CD4-positive, alpha-beta T cell treated with Interleukin-21 for 1 hour (primary cell): ENCODE results near the gene ARL6IP5.

Experiments used
- DNase-seq: peaks from one replicate; pipeline ENCODE4 v3.0.0-alpha.2; 2020

The ARL6IP5 gene

GRCh38 chr3:69118555-69118954 lies 33.8 kb downstream of the ARL6IP5 start:
- DNase-seq, result no peak

DNA sequence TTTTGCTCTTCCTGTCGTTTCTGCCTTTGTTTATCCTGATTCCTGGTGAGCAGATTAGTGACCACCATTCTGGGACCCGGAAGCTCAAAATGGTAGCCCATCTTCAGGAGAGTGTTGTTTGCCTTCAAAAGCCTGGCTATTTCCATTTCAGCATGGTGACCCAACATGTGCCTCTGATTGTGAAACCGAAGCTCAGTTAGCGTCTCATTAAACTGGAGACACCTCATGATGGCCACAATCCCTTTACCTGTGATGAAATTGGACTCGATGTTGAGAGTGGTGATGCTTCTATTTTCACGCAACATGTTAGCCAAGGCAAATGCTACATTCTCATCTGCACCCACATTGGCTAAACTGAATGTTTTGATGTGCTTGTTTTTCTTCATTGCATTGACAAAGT lies 34.4 kb downstream of the ARL6IP5 start:
- no peak for DNase-seq

DNA sequence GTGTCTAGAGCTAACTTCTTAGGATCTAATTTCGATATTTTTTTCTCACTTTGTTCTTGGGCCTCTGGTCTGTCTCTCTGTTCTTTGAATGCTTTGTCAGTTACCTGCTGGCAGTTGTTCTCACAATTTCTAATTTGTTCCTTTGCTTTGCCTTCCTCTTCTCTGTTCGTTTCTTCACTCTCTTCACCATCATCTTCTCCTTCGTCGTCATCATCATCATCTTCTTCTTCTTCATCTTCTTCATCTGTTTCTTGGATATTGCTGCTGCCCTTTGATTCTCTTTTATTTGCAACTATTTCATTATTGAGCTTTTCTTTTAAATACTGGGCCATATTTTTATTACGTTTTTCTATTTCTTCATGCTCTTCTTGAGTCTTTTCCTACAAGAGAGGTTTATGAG lies 34.9 kb downstream of the ARL6IP5 start:
- DNase-seq, result no peak

- peak; percentile 86 for DNase-seq
These were observed 36.2 kb downstream of the ARL6IP5 start for GRCh38 chr3:69120879-69121464.

DNA sequence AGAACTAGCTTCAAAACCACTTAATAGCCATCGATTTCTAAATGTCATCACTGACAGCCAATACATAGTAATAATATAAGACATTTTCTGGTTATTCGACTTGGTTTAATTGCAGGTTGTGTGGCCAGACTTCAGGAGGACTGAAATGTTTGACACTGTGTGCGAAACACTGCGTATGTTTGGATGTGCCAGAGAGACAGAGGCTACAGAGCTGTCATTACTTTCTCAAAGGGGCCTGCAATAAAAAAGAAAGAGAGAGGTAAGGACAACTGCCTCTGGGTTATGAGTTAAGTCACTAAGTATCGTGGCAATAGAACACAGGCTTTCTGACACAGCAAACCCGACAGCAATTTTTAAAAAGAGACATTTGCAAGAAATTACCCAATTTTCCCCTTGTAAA lies 36.8 kb downstream of the ARL6IP5 start:
- no peak for DNase-seq

DNA sequence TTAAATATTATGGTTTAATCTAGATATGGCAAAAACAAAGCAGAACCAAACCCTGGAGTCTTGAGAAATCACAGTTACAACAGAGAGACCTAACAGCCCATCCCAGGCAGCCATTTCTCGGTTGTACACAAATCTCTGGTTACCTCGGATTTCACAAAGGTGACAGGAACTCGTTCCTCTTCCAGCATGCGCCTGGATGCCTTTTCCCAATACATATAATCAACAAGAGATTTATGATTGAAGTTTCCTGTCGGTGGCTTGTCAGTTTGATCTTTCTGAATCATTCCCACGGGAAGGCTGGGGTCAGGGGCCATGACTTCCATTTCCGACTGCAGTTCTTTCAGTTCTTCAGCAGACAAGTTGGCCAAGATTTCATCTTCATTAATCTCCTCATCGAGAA lies 37.2 kb downstream of the ARL6IP5 start:
- DNase-seq, result no peak

GRCh38 chr3:69122403-69122802 lies 37.7 kb downstream of the ARL6IP5 start, which contains the start of gene LMOD3:
LMOD3 (minus strand) TSS chr3:69122595; CDS start chr3:69122386, 209 bp downstream.
- no peak for DNase-seq

DNA sequence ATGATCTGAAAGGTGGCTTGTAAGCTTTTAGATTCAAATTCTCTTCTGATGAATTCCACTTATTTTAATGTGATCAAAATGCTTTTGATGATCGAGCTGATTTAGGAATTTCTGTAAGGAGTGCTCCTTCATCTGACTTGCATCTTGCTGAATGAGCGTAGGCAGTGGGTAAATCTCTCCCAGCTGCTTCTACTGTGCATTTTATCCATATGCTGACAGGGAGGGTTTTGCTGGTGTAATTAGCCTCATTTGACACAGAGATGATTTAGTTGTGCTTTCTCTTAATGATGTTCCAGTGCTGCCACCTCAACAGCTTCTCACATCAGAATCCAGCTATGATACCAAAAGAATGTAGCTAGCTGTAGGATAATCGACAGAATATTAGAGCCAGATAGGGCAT lies 41.5 kb downstream of the ARL6IP5 start:
- DNase-seq, result no peak

DNA sequence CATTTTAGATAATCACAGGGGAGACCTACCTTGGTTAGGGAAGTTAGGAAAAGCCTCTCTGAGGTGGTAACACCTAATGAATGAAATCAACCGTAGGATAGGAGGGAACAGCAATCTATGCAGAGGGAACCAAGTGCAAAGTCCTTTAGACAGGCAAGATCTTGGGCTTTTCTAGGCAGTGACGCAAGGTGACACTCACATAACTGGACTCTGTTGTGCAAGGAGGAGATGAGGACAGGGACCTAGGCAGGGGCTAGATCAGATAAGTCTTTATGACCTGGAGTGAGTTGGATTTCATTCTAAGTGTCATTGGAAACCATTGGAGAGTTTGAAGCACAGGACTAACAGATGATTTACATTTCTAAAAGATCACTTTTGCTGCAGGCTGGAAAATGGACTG lies 42.3 kb downstream of the ARL6IP5 start:
- DNase-seq, result no peak

DNA sequence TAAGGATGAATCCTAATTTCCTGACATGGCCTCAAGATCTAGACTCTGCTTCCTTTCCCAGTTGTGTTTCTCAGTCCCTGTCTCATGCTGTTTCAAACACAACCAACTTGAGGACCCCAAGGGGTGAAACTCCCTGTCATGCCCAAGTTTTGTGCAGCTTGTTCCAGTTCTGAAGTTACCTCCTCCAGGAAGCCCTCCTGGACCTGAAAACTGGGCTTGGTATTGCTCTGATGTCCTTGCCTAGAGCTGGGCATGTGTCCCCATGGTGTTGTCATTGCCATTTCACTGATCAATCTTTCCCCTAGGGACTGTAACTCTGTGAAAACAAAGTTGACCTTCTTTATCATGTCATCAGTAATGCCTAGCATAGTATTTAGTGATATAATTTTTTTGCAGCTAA lies 43.8 kb downstream of the ARL6IP5 start:
- DNase-seq, result no peak

- DNase-seq, result no peak
These were observed 44.8 kb downstream of the ARL6IP5 start for GRCh38 chr3:69129531-69129930.

DNA sequence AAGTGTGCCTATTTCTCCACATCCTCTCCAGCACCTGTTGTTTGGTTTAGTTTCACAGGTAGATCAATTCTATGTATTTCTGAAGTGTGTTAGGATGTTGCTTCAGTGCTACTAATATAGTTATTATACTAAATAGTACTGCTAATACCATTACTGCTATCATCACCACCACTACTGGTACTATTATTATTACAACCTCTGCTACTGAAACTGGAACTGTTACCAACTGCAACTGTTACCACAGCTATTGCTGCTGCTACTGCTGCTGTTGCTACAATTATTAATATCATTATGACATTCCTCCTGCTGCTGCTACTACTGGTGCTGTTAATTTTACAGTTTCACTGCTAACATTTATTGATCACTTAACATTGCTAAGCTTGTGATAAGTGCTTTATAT lies 46.0 kb downstream of the ARL6IP5 start:
- DNase-seq, result no peak

- no peak for DNase-seq
These were observed 52.3 kb downstream of the ARL6IP5 start for GRCh38 chr3:69137005-69137404.

DNA sequence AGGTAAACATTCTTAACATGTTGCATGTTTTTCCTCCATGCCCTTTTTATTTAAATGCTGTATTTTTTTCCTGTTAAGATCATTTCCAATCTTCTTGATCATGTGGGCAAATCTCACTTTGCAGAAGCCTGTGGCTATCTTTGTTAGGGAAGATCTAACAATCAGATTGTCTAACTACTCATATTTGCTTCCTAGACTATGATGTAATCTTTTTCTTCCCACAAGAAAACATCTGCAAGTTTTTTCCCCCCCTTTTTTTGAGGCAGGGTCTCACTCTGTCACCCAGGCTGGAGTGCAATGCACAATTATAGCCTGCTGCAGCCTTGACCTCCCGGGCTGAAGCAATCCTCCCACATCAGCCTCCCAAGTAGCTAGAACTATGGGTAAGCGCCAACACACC lies 52.7 kb downstream of the ARL6IP5 start:
- DNase-seq, result no peak

- DNase-seq, result no peak
These were observed 56.6 kb downstream of the ARL6IP5 start for GRCh38 chr3:69141313-69141712.

- no peak for DNase-seq
These were observed 57.4 kb downstream of the ARL6IP5 start for GRCh38 chr3:69142090-69142489.

- DNase-seq, result no peak
These were observed 58.2 kb downstream of the ARL6IP5 start for GRCh38 chr3:69142797-69143454.

GRCh38 chr3:69143612-69144011 lies 58.9 kb downstream of the ARL6IP5 start:
- DNase-seq, result no peak

DNA sequence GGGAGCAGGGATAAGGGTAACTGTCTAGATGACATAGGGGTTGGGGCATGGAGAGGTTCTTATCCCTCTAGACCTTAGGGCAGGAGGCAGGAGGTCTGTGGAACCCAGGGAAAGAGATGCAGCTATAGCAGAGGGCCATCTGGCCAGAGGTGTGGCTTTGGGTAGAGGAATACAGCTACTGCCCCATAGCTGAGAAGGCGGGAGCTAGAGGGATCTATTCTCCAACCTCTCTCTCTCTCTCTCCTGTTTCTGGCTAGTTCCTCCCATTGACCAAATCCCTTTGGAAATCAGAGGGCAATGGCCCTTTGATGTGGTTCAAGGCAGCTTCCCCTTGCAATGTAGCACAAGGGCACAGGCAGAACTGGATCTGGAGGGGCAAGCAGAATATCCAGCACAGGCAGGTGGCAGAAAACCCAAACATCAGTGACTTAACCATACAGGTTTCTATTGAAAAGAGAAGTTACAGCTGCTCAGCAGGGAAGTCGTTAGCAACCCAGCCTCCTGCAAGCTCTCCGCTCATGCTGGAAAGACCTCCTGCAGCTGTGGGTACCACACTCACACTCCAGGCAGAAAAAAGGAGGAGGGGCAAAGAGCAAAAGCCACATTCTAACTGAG lies 60.0 kb downstream of the ARL6IP5 start:
- no peak for DNase-seq

- DNase-seq, result no peak
These were observed 61.0 kb downstream of the ARL6IP5 start for GRCh38 chr3:69145688-69146087.

DNA sequence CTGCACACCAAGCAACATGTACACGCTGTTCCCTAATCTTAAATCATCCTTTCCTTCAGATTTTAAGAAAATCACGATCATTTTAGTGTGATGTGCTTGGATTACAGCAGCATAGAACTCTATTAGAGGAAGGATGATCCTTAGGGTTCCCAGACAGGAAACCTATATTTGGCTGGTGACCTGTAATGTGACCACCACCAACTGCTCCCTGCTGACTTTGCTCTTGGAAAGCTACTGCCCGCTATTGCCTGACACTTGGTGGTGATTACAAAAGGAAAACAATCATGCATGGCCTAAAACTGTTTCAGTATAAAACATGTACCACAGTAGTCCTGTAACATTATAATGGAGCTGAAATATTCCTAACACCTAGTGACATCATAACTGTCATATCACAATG lies 64.8 kb downstream of the ARL6IP5 start:
- DNase-seq, result no peak
